NCI-H510A treated with DMSO at 0.1 percent for 48 hours (cell line): ENCODE measurements around the gene TNFSF4.
A peak's percentile ranks its signal among the peaks of the same experiment; 100 is the strongest.

Experiments
- DNase-seq: peaks from one replicate; lab custom pipeline; 2025; lab: John Stamatoyannopoulos, UW

The TNFSF4 gene

GRCh38 chr1:173210716-173211231, 3.6 kb upstream of the TNFSF4 start:
- DNase-seq: no peak

- DNase-seq: no peak
Measured at GRCh38 chr1:173210283-173210682, 3.2 kb upstream of the TNFSF4 start.

- no peak for DNase-seq
Measured at GRCh38 chr1:173208868-173209267, 1.7 kb upstream of the TNFSF4 start.

GRCh38 chr1:173208146-173208545, 1.0 kb upstream of the TNFSF4 start:
- no peak for DNase-seq

- DNase-seq: no peak
Measured at GRCh38 chr1:173205146-173206051, 1.7 kb downstream of the TNFSF4 start.

- DNase-seq: no peak
Measured at GRCh38 chr1:173204693-173205092, 2.4 kb downstream of the TNFSF4 start.

- DNase-seq: peak; percentile 16
Measured at GRCh38 chr1:173202424-173203145, 4.5 kb downstream of the TNFSF4 start.

- DNase-seq: no peak
Measured at GRCh38 chr1:173201969-173202368, 5.2 kb downstream of the TNFSF4 start.

- no peak for DNase-seq
Measured at GRCh38 chr1:173195596-173196088, 11.5 kb downstream of the TNFSF4 start.

- no peak for DNase-seq
Measured at GRCh38 chr1:173193639-173194038, 13.5 kb downstream of the TNFSF4 start.

- DNase-seq: no peak
Measured at GRCh38 chr1:173191011-173191705, 16.0 kb downstream of the TNFSF4 start.

- DNase-seq: peak; percentile 77
Measured at GRCh38 chr1:173190101-173190936, 16.8 kb downstream of the TNFSF4 start.

- no peak for DNase-seq
Measured at GRCh38 chr1:173187671-173188237, 19.4 kb downstream of the TNFSF4 start.

- no peak for DNase-seq
Measured at GRCh38 chr1:173181791-173182190, 25.3 kb downstream of the TNFSF4 start.

- no peak for DNase-seq
Measured at GRCh38 chr1:173176246-173176645, 30.9 kb downstream of the TNFSF4 start.

- DNase-seq: no peak
Measured at GRCh38 chr1:173175514-173176145, 31.5 kb downstream of the TNFSF4 start.

GRCh38 chr1:173173388-173173787, 33.7 kb downstream of the TNFSF4 start:
- no peak for DNase-seq

- DNase-seq: no peak
Measured at GRCh38 chr1:173171152-173171551, 36.0 kb downstream of the TNFSF4 start.

- no peak for DNase-seq
Measured at GRCh38 chr1:173168941-173169340, 38.2 kb downstream of the TNFSF4 start.

- DNase-seq: no peak
Measured at GRCh38 chr1:173164686-173165085, 42.4 kb downstream of the TNFSF4 start.
